Lung (tissue), 12 donors: ENCODE results near the gene IFI6. TPM values are rescaled to one million over a fixed set of nuclear protein-coding genes. Genes with fewer than 3 reads are reported as not detected.
"Not testable (repeated sequence)": the region's sequence is repeated elsewhere in the genome, so short reads cannot be mapped to it uniquely, and the experiment has no call there.

Source experiments
- ATAC-seq: fragments of 200-7000 bp; cut with Tn5 transposase; one replicate; pipeline ENCODE4 v1.9.1; 2020; ENCODE audit warnings: moderate number of reproducible peaks; ENCODE audit not compliant: insufficient read depth, low FRiP score
- DNase-seq, 3 donors: peaks; one replicate each; pipeline ENCODE4 v3.0.0-alpha.2; 2013 to 2017
- H3K27ac ChIP-seq, 2 donors: one replicate each; pipeline ENCODE4 v1.5.1; 2013; ENCODE audit warnings: mild to moderate bottlenecking in 2 of 2, moderate library complexity in 2 of 2, control low read depth in 1 of 2, inconsistent platforms in 1 of 2, low read depth in 1 of 2, low read length in 1 of 2
- H3K27me3 ChIP-seq, 3 donors: one replicate each; pipeline ENCODE4 v1.5.1; 2013; ENCODE audit warnings: low read length in 2 of 3; ENCODE audit not compliant: control insufficient read depth in 3 of 3, insufficient read depth in 3 of 3
- H3K36me3 ChIP-seq, 4 donors: one replicate each; pipeline ENCODE4 v1.5.1; 2013; ENCODE audit warnings: low read length in 4 of 4, mild to moderate bottlenecking in 1 of 4, moderate library complexity in 1 of 4; ENCODE audit not compliant: control insufficient read depth in 4 of 4, insufficient read depth in 4 of 4
- H3K4me1 ChIP-seq, 5 donors: one replicate each; pipeline ENCODE4 v1.5.1; 2013; ENCODE audit warnings: low read length in 5 of 5, mild to moderate bottlenecking in 2 of 5, moderate library complexity in 1 of 5; ENCODE audit not compliant: control insufficient read depth in 5 of 5, insufficient read depth in 5 of 5
- H3K4me3 ChIP-seq: one replicate; pipeline ENCODE4 v1.5.1; 2013; ENCODE audit warnings: mild to moderate bottlenecking, control low read depth, moderate library complexity
- H3K9ac ChIP-seq, 2 donors: one replicate each; pipeline ENCODE4 v1.5.1; 2013; ENCODE audit warnings: low read length in 2 of 2, control low read depth in 1 of 2; ENCODE audit not compliant: insufficient read depth in 1 of 2
- H3K9me3 ChIP-seq, 4 donors: one replicate each; pipeline ENCODE4 v1.5.1; 2013; ENCODE audit warnings: low read length in 3 of 4, mild to moderate bottlenecking in 1 of 4, moderate library complexity in 1 of 4; ENCODE audit not compliant: control insufficient read depth in 4 of 4, insufficient read depth in 3 of 4
- CTCF ChIP-seq: IDR thresholded peaks from 2 replicates; pipeline ENCODE4 v1.5.1; 2012; ENCODE audit warnings: mild to moderate bottlenecking; ENCODE audit errors: control extremely low read depth, extremely low read depth
- WGBS, 2 donors: extraction: QIAGEN DNeasy Blood & Tissue Kit; methylation state at CpG; one replicate each; pipeline ENCODE4 v1.1.7; 2013; 5-methylcytosine and 5-hydroxymethylcytosine counted together
- polyA plus RNA-seq, 2 donors: library from polyadenylated mRNA; stranded (reverse); fragments of 200-250 nt; gene quantifications; one replicate each; pipeline ENCODE4 v1.2.1, GENCODE V29; 2013
- total RNA-seq, 2 donors: library from RNA; depleted of rRNA in 1 of 2; stranded (reverse); fragments of >200 nt in 1 of 2; gene quantifications; one replicate each; pipeline ENCODE4 v1.2.1, GENCODE V29; 2014 to 2021
- donor health status: control.
- donor health status: control.
- donor health status: Bipolar disorder and iron deficiency.
- donor health status: healthy.
- donor health status: DM: yes; HTN: yes; CAD: no.

Gene IFI6
- total and polyA plus RNA-seq, 4 donors, result 36.0 to 383 (median 120) TPM

GRCh38 chr1:27632387-27633297 is 39.4 kb downstream of the IFI6 start:
- TF ChIP-seq CTCF, result no peak
- Histone ChIP-seq H3K27ac (peak overlapping the region; percentile 48 to 96), H3K4me3 (no peak overlapping the region), H3K9me3 (no peaks in the 10 kb centered on the region), H3K36me3 (no peaks in the 10 kb centered on the region), H3K27me3 (peaks cover 0 to 27% (median 18%) of the 10 kb centered on the region in 3 donors), H3K9ac (no peak overlapping the region), H3K4me1 (peaks cover 0 to 24% (median 4%) of the 10 kb centered on the region in 5 donors)
- no peak for ATAC-seq
- WGBS, 2 donors, result 23 to 49% methylated on average over 13 to 14 of the region's 14 CpGs
- DNase-seq, result no peak

DNA sequence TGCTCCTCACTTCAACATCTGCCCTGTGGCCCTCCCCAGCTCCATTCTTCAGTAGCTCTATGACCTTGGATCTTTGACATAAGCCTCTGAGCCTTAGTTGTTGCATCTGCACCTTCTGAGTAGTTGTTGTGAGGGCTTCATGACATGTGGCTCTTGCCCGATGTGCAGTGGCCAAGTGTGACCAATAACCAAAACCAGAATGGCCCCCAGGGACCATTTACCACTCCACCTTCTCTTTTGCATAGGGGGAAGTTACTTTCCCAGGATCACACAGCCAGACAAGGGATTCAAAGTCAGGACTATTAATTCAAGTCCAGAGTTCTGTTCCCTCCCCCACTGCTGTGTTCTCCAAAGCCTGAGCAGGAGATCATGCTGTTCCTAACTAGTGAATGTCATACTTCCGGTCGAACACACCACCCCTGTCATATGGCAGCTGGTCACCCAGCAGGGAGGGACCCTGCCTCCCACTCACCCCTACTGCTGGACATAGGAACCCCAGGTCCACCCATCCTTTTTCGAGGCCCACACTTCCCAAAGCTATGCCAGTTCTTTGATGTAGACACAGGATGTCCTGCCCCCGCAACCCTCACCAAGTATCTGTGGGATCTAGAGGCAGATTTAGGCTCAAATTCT is 41.0 kb downstream of the IFI6 start:
- Histone ChIP-seq H3K9ac (no peak overlapping the region), H3K4me1 (peaks cover 0 to 20% (median 4%) of the 10 kb centered on the region in 5 donors), H3K36me3 (no peaks in the 10 kb centered on the region), H3K4me3 (no peak overlapping the region), H3K27ac (peak overlapping the region; percentile 58 to 95), H3K27me3 (peaks cover 0 to 22% (median 18%) of the 10 kb centered on the region in 3 donors), H3K9me3 (no peaks in the 10 kb centered on the region)
- WGBS, 2 donors, result 30 to 41% methylated on average over 5 of the region's 5 CpGs
- DNase-seq, result peak in 1 of 3 donors; percentile 40
- ATAC-seq, result peak; percentile 15
- no peak for TF ChIP-seq CTCF

- Histone ChIP-seq H3K9me3 (no peaks in the 10 kb centered on the region), H3K27ac (peak overlapping the region in 1 of 2 donors; percentile 83), H3K27me3 (peaks cover 0 to 6% (median 4%) of the 10 kb centered on the region in 3 donors), H3K4me3 (no peak overlapping the region), H3K36me3 (peaks cover 0 to 1% (median 0%) of the 10 kb centered on the region in 4 donors), H3K4me1 (peaks cover 0 to 18% (median 4%) of the 10 kb centered on the region in 5 donors), H3K9ac (no peak overlapping the region)
- ATAC-seq, result no peak
- 25 to 44% methylated on average over 3 of the region's 3 CpGs for whole genome bisulfite sequencing, 2 donors
- no peak for DNase-seq
- no peak for TF ChIP-seq CTCF
Observed at GRCh38 chr1:27628712-27629111, 43.3 kb downstream of the IFI6 start.

DNA sequence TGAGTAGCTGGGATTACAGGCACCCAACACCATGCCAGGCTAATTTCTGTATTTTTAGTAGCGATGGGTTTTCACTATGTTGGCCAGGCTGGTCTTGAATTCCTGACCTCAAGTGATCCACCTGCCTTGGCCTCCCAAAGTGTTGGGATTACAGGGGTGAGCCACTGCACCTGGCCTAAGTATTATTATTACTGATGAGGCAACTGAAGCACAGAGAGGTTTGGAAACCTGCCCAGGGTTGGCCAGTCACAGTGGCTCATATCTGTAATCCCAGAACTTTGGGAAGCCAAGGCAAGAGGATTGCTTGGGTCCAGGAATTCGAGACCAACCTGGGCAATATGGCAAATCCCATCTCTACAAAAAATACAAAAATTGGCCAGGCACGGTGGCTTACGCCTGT is 44.3 kb downstream of the IFI6 start:
- H3K4me3 ChIP-seq, H3K9ac ChIP-seq, H3K9me3 ChIP-seq, H3K27ac ChIP-seq, DNase-seq, H3K27me3 ChIP-seq, ATAC-seq, H3K36me3 ChIP-seq: not testable (repeated sequence)
- peaks cover 0 to 14% (median 4%) of the 10 kb centered on the region in 5 donors for H3K4me1 ChIP-seq
- 94 to 95% methylated on average over 4 of the region's 4 CpGs for WGBS, 2 donors
